Hepatocyte (in vitro differentiated cells): ENCODE data around the gene WDR17. TPM values are rescaled to one million over a fixed set of nuclear protein-coding genes. Genes with fewer than 3 reads are reported as not detected.
A peak's percentile ranks its signal among the peaks of the same experiment; 100 is the strongest.

Source experiments
- DNase-seq: peaks from one replicate; pipeline ENCODE4 v3.0.0-alpha.2; 2016; ENCODE audit warnings: low spot score
- H2AFZ ChIP-seq: fragments of 200-600 bp; sonication (generic); 2 replicates; pipeline ENCODE4 v1.6.0; 2016; ENCODE audit warnings: antibody characterized with exemption, mild to moderate bottlenecking
- H3K27ac ChIP-seq: fragments of 200-600 bp; sonication (generic); 2 replicates; pipeline ENCODE4 v1.5.1; 2016; ENCODE audit warnings: mild to moderate bottlenecking
- H3K27me3 ChIP-seq: fragments of 200-600 bp; sonication (generic); 2 replicates; pipeline ENCODE4 v1.6.1; 2016
- H3K36me3 ChIP-seq: fragments of 200-600 bp; sonication (generic); replicated peaks from 2 replicates; pipeline ENCODE4 v1.5.1; 2016; ENCODE audit warnings: low read depth; ENCODE audit not compliant: insufficient read depth
- H3K4me1 ChIP-seq: fragments of 200-600 bp; sonication (generic); 2 replicates; pipeline ENCODE4 v1.5.1; 2016; ENCODE audit warnings: mild to moderate bottlenecking, moderate library complexity; ENCODE audit not compliant: insufficient read depth
- H3K4me2 ChIP-seq: fragments of 200-600 bp; sonication (generic); 2 replicates; pipeline ENCODE4 v1.6.0; 2016
- H3K4me3 ChIP-seq: fragments of 200-600 bp; sonication (generic); 2 replicates; pipeline ENCODE4 v1.5.1; 2016; ENCODE audit warnings: mild to moderate bottlenecking
- H3K79me2 ChIP-seq: fragments of 200-600 bp; sonication (generic); 2 replicates; pipeline ENCODE4 v1.6.0; 2017; ENCODE audit warnings: mild to moderate bottlenecking
- H3K9me2 ChIP-seq: fragments of 200-600 bp; sonication (generic); replicated peaks from 2 replicates; pipeline ENCODE4 v1.6.0; 2017; ENCODE audit warnings: mild to moderate bottlenecking; ENCODE audit not compliant: insufficient read depth
- H3K9me3 ChIP-seq: fragments of 200-600 bp; sonication (generic); 2 replicates; pipeline ENCODE4 v1.5.1; 2016; ENCODE audit warnings: low read depth, mild to moderate bottlenecking
- H4K20me1 ChIP-seq: fragments of 200-600 bp; sonication (generic); 2 replicates; pipeline ENCODE4 v1.6.0; 2016; ENCODE audit warnings: mild to moderate bottlenecking; ENCODE audit not compliant: insufficient read depth, poor library complexity, severe bottlenecking
- CTCF ChIP-seq: fragments of 200-600 bp; sonication (generic); IDR thresholded peaks from 2 replicates; pipeline ENCODE4 v1.5.1; 2016; ENCODE audit warnings: antibody characterized with exemption, mild to moderate bottlenecking; ENCODE audit not compliant: poor library complexity
- EZH2 ChIP-seq: fragments of 200-600 bp; sonication (generic); IDR thresholded peaks from 2 replicates; pipeline ENCODE4 v1.6.1; 2016; ENCODE audit warnings: antibody characterized with exemption, mild to moderate bottlenecking, borderline replicate concordance
- EZH2phosphoT487 ChIP-seq: fragments of 200-600 bp; sonication (generic); IDR thresholded peaks from one replicate; pipeline ENCODE4 v1.6.1; 2018; ENCODE audit warnings: antibody characterized with exemption, mild to moderate bottlenecking, low read depth, moderate library complexity; ENCODE audit not compliant: unreplicated experiment, severe bottlenecking
- WGBS: methylation state at CpG from one replicate; pipeline ENCODE4 v1.1.6; 2016; ENCODE audit warnings: low lambda C conversion rate; ENCODE audit errors: missing lambda C conversion rate; 5-methylcytosine and 5-hydroxymethylcytosine counted together
- polyA plus RNA-seq: library from polyadenylated mRNA; unstranded; fragments of >200 nt; fragmentation: Nextera tagmentation; extraction: Ambion mirVana; gene quantifications from 2 replicates; pipeline ENCODE4 v1.2.1, GENCODE V29; 2016
- total RNA-seq: library from RNA; depleted of rRNA; stranded (reverse); fragments of >200 nt; gene quantifications from 2 replicates; pipeline ENCODE4 v1.2.3, GENCODE V29; 2014

The WDR17 gene
- total and polyA plus RNA-seq, 2 experiments from 2014 or later: 0.63 to 1.1 TPM

DNA sequence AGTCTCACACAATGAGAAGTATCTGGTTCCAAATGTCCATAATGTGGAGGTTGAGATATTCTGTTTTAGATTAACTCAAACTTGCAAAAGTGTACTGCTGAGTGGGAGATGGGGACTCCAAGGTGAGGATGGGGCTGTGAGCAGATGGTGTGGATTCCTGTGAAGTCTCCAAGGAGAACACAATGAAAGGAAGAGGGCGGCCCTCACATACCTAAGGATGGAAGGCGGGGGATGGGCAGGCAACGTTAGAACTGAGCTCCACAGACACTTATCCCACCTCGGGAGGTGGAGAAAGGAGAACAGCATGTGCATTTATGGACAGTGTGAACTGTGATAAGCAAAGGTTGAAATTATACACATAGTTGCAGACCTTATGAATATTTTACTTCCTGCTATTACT, 139.7 kb downstream of the WDR17 start:
- Histone ChIP-seq H3K4me2 (no peak overlapping the region), H2AFZ (no peak overlapping the region), H3K79me2 (no peaks in the 10 kb centered on the region), H3K9me3 (no peaks in the 10 kb centered on the region), H3K36me3 (no peaks in the 10 kb centered on the region), H3K27ac (no peak overlapping the region), H3K4me1 (no peaks in the 10 kb centered on the region), H4K20me1 (no peaks in the 10 kb centered on the region), H3K9me2 (no peaks in the 10 kb centered on the region), H3K4me3 (no peak overlapping the region), H3K27me3 (no peaks in the 10 kb centered on the region)
- DNase-seq: no peak
- WGBS: 38% methylated on average over 4 of the region's 4 CpGs
- TF ChIP-seq CTCF: no peak
- TF ChIP-seq EZH2: no peak

DNA sequence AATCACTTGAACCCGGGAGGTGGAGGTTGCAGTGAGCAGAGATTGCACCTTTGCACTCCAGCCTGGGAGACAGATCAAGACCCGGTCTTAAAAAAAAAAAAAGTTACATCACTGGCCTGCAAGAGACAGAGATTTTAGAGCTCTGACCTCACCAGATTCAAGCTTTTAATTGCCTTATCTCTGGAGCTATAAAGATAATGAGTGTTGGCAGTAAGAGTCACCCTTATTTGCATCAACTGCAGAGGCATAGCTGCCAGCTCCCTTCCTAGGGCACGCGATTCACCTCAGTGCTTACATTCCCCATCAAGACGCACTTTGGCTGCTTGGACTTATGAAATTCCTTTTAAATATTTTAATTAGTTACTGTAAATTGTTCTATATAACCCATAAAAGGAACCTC, 142.2 kb downstream of the WDR17 start:
- no peaks in the 10 kb centered on the region for H3K79me2 ChIP-seq
- no peaks in the 10 kb centered on the region for H3K27me3 ChIP-seq
- no peaks in the 10 kb centered on the region for H3K36me3 ChIP-seq
- WGBS: 41% methylated on average over 5 of the region's 5 CpGs
- no peak overlapping the region for H3K4me3 ChIP-seq
- no peak overlapping the region for H3K4me2 ChIP-seq
- H4K20me1 ChIP-seq: no peaks in the 10 kb centered on the region
- peak; percentile 43 for DNase-seq
- H3K27ac ChIP-seq: peak overlapping the region; percentile 37
- no peaks in the 10 kb centered on the region for H3K4me1 ChIP-seq
- no peak overlapping the region for H2AFZ ChIP-seq
- H3K9me2 ChIP-seq: no peaks in the 10 kb centered on the region
- no peaks in the 10 kb centered on the region for H3K9me3 ChIP-seq
- TF ChIP-seq EZH2phosphoT487 (no peak), CTCF (no peak), EZH2 (no peak)

- TF ChIP-seq CTCF (no peak), EZH2 (no peak), EZH2phosphoT487 (no peak)
Observed at GRCh38 chr4:176209535-176209934, 143.9 kb downstream of the WDR17 start.

GRCh38 chr4:176210101-176210500, 144.5 kb downstream of the WDR17 start:
- H3K27ac ChIP-seq: no peak overlapping the region
- WGBS: 89% methylated on average over 3 of the region's 3 CpGs
- no peak overlapping the region for H3K4me2 ChIP-seq
- TF ChIP-seq EZH2 (no peak), EZH2phosphoT487 (no peak), CTCF (no peak)
- no peaks in the 10 kb centered on the region for H3K27me3 ChIP-seq
- no peaks in the 10 kb centered on the region for H3K4me1 ChIP-seq
- H3K9me2 ChIP-seq: no peaks in the 10 kb centered on the region
- H3K36me3 ChIP-seq: no peaks in the 10 kb centered on the region
- no peak overlapping the region for H2AFZ ChIP-seq
- no peaks in the 10 kb centered on the region for H3K9me3 ChIP-seq
- H4K20me1 ChIP-seq: no peaks in the 10 kb centered on the region
- no peak overlapping the region for H3K4me3 ChIP-seq
- no peaks in the 10 kb centered on the region for H3K79me2 ChIP-seq
- no peak for DNase-seq

More at GRCh38 chr4:176209535-176209934, 143.9 kb downstream of the WDR17 start:
- Histone ChIP-seq H3K4me2 (no peak overlapping the region), H3K4me3 (no peak overlapping the region), H4K20me1 (no peaks in the 10 kb centered on the region), H3K9me3 (no peaks in the 10 kb centered on the region), H3K4me1 (no peaks in the 10 kb centered on the region), H3K36me3 (no peaks in the 10 kb centered on the region), H3K27ac (no peak overlapping the region), H2AFZ (no peak overlapping the region), H3K9me2 (no peaks in the 10 kb centered on the region), H3K79me2 (no peaks in the 10 kb centered on the region), H3K27me3 (no peaks in the 10 kb centered on the region)
- WGBS: 93% methylated on average over 4 of the region's 4 CpGs
- no peak for DNase-seq
